ENCODE results near the gene CFAP46.

- TF ChIP-seq POLR2A (IDR thresholded peaks at IDR 0.05): no peak
- no peak for TF ChIP-seq CTCF (IDR thresholded peaks at IDR 0.05)
Measured at GRCh38 chr10:132820056-132820455, 122.3 kb downstream of the CFAP46 start.

All from upper lobe of left lung (tissue), 4 donors.